Omental fat pad (tissue), 4 donors: ENCODE data around the gene ARAP2. TPM values are rescaled to one million over a fixed set of nuclear protein-coding genes. Genes with fewer than 3 reads are reported as not detected.

Experiments used
- ATAC-seq: fragments of 150-250 bp; one replicate; pipeline ENCODE4 v1.9.1; 2016; ENCODE audit warnings: mild to moderate bottlenecking, moderate library complexity; ENCODE audit not compliant: low FRiP score
- DNase-seq: peaks from one replicate; pipeline ENCODE4 v3.0.0-alpha.2; 2019; ENCODE audit warnings: low spot score
- total RNA-seq, 4 donors: library from RNA; depleted of rRNA; stranded (reverse); fragments of >200 nt; gene quantifications; one replicate each; pipeline ENCODE4 v1.1.0, GENCODE V29; 2016
- TF ChIP-seq, protein P1 (sequence below), 3 donors: fragments of 450-650 bp; IDR thresholded peaks; one replicate each; pipeline ENCODE4 v1.5.1; 2016 to 2017; ENCODE audit warnings: antibody characterized with exemption in 3 of 3, mild to moderate bottlenecking in 3 of 3, moderate library complexity in 2 of 3

ARAP2 gene
- total RNA-seq, 4 donors from 2014 or later: 21.6 to 138 (median 72.3) TPM

DNA sequence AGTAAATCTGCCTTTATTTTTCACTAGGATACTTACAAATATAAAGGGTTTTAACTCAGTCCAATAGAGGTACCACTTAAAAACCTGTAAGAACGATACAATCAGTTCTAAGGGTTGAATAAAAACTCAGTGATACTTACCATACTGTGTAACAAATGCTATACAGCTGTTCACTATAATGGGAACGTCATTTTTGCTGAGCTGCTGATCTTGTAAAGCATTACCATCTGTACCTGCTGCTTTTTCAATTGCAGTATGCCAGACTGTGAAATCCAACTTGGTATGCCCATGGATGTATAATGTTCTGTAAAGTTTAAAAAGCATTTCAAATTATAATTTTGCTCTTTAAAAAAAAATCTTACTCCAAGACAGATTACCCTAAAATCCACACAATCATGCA is 111.2 kb downstream of the ARAP2 start:
- TF ChIP-seq, protein P1, sequence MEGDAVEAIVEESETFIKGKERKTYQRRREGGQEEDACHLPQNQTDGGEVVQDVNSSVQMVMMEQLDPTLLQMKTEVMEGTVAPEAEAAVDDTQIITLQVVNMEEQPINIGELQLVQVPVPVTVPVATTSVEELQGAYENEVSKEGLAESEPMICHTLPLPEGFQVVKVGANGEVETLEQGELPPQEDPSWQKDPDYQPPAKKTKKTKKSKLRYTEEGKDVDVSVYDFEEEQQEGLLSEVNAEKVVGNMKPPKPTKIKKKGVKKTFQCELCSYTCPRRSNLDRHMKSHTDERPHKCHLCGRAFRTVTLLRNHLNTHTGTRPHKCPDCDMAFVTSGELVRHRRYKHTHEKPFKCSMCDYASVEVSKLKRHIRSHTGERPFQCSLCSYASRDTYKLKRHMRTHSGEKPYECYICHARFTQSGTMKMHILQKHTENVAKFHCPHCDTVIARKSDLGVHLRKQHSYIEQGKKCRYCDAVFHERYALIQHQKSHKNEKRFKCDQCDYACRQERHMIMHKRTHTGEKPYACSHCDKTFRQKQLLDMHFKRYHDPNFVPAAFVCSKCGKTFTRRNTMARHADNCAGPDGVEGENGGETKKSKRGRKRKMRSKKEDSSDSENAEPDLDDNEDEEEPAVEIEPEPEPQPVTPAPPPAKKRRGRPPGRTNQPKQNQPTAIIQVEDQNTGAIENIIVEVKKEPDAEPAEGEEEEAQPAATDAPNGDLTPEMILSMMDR (IDR thresholded peaks at IDR 0.05): no peak
- DNase-seq (no peak), ATAC-seq (no peak)

DNA sequence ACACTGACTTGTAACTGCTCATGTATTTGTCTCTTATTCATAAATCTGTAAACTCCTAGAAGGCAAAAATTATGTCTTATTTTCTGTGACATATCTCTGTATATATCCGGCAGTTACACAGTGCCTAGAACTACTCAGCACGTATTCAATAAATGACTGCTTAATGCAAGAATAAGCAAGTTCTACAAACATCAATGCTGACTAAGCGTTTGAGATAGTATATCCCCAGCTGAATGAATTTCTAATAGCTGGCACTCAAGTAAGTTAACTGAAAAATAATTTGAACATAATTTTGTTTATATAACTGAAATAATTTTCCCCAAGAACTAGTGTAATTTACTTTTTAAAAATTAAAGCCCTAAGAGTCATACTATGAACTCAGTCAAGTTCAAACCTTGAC is 113.7 kb downstream of the ARAP2 start:
- ATAC-seq (no peak), DNase-seq (no peak)
- TF ChIP-seq, protein P1 (IDR thresholded peaks at IDR 0.05): no peak

DNA sequence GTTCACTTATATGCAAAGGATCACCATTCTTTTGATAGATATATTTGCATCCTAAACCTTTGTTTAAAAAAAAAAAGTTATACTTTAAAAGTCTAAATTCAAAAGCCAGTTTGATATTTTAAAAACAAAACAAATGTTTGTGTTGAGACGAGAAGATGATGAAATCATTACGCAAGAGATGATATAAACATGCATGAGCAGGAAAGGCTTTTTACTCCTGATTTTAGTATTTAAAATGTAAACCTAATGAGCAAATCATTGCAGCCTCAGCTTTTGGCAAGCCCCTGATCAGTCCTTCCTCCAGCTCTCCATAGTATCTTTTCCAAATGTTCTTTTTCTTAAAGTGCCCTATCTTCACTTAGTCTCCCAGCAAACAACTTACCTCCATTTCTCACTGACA is 115.6 kb downstream of the ARAP2 start:
- DNase-seq: no peak
- TF ChIP-seq, protein P1 (IDR thresholded peaks at IDR 0.05): no peak
- no peak for ATAC-seq

DNA sequence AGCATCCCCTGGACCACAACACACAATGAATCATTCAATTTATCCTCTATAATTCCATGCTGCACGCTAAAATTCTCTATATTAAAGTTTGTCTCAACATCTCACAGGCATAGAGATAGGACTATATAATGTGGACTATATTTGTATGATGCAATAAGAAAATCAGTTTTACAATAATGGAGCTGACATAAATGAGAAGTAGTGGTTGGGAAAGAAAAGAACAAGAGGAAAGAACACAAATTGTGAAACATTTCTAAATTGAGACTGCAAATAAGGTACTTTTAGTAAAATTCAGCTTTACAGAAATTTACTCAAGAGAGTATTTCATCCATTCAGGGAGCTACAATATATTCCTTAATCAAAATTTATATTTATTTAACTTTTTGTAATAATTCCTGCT is 120.4 kb downstream of the ARAP2 start:
- TF ChIP-seq, protein P1 (IDR thresholded peaks at IDR 0.05): no peak
- DNase-seq: no peak
- no peak for ATAC-seq

DNA sequence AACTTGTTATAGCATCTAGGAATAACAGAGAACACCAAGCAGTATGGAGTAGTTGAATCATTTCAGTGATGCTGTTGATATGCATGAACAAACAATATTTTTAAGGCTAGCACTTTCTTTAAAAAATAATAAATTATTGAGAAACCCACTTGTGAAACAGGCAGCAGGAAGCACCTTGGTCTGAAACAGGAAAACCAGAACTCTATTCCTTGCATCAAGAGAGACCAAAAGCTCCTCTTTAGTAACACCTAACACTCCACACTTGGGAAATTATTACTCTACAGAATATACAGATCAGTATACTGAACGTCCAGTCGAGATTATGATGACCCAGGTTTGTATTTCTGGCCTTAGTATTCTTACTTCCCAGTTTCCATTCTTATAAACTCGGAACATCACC is 129.0 kb downstream of the ARAP2 start:
- no peak for DNase-seq
- TF ChIP-seq, protein P1 (IDR thresholded peaks at IDR 0.05): no peak
- ATAC-seq: no peak

DNA sequence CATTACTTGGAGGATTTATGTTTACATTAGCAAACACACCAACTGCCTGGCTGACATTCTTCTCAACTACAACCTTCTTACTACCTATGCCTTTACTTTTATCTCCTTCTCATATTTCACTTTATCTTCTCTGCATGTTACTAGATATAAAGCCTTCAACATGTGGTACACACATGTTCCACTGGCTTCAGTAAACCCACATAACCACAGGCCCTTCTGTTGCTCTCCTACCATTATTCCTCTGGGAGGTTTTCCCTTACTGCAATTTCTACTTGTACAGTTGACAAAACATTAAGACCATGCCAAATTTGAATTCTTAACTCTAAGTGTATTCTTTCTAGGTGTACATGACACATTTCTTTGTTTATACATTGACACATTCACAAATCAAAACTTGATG is 133.1 kb downstream of the ARAP2 start:
- DNase-seq: no peak
- no peak for ATAC-seq
- TF ChIP-seq, protein P1 (IDR thresholded peaks at IDR 0.05): no peak

DNA sequence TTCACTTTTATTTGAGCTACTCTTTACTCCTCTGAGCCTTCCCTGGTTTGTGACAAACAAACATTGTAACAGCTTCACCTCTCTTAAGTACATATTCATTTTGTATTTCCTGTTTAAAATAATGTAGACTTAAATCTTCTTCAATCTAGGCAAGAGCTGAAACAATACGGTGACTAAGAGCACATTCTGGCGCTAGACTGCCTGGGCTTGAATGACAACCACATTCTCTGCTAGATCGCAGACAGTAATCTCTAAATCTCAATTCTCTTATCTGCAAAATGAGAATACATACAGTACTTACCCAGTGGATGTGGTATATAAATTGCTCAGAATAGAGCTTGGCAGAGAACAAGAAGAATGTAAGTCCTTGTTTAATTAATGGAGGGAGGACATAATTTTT is 144.8 kb downstream of the ARAP2 start:
- ATAC-seq: no peak
- no peak for DNase-seq
- TF ChIP-seq, protein P1 (IDR thresholded peaks at IDR 0.05): no peak
